NCI-H446 treated with DMSO at 0.1 percent for 48 hours (cell line): ENCODE data around the gene LSM14A.
A peak's percentile ranks its signal among the peaks of the same experiment; 100 is the strongest.
"Not testable (repeated sequence)": the region's sequence is repeated elsewhere in the genome, so short reads cannot be mapped to it uniquely, and the experiment has no call there.

Experiments
- DNase-seq: peaks from one replicate; lab custom pipeline; 2025; lab: John Stamatoyannopoulos, UW

Gene LSM14A

DNA sequence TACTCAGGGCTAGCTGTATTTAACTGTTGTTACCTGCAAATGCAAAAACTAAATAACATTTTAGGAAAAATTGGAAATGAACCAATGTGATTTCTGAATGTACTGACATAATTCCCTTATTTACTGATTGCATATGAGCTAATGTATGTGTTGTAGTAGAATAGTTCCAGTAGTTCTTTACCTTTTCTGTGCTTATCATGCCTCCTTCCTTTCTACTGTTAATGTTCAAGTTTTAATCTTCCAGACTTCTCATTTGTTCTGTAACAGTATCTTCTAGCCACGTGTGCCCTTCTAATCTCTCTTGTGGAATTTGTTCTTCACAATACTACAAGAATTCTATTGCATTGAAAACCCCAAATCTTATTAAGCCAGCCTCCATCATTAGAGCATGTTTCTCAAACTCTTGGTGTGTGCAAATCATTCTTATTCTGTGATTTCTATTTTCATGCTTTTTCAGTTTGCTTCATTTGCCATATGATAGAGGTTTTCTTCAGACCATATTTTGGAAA, 17.7 kb downstream of the LSM14A start:
- no peak for DNase-seq

GRCh38 chr19:34191355-34191962, 19.2 kb downstream of the LSM14A start:
- DNase-seq = no peak

GRCh38 chr19:34193439-34193838, 21.1 kb downstream of the LSM14A start:
- no peak for DNase-seq

GRCh38 chr19:34193876-34194275, 21.6 kb downstream of the LSM14A start:
- DNase-seq = no peak

DNA sequence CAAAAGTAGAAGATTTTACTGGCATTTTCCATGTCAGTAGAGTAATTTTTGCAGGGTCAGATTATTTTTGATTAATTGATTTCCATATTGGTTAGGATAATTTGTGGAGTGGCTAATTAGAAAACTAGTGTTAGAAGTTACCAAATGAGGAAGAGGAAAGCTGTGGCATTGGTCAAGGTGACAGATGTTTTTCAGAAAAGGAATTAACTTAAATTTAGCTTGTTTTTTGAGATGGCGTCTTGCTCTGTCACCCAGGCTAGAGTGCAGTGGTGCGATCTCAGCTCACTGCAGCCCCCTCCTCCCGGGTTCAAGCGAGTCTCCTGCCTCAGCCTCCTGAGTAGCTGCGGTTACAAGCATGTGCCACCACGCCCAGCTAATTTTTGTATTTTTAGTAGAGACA, 28.8 kb downstream of the LSM14A start:
- DNase-seq = no peak

- not testable (repeated sequence) for DNase-seq
These were observed 33.0 kb downstream of the LSM14A start for GRCh38 chr19:34205324-34205723.

GRCh38 chr19:34208291-34208884, 36.1 kb downstream of the LSM14A start:
- DNase-seq = no peak

GRCh38 chr19:34209726-34210125, 37.4 kb downstream of the LSM14A start:
- no peak for DNase-seq

GRCh38 chr19:34213283-34213682, 41.0 kb downstream of the LSM14A start:
- DNase-seq = no peak

GRCh38 chr19:34214040-34214439, 41.7 kb downstream of the LSM14A start:
- no peak for DNase-seq

DNA sequence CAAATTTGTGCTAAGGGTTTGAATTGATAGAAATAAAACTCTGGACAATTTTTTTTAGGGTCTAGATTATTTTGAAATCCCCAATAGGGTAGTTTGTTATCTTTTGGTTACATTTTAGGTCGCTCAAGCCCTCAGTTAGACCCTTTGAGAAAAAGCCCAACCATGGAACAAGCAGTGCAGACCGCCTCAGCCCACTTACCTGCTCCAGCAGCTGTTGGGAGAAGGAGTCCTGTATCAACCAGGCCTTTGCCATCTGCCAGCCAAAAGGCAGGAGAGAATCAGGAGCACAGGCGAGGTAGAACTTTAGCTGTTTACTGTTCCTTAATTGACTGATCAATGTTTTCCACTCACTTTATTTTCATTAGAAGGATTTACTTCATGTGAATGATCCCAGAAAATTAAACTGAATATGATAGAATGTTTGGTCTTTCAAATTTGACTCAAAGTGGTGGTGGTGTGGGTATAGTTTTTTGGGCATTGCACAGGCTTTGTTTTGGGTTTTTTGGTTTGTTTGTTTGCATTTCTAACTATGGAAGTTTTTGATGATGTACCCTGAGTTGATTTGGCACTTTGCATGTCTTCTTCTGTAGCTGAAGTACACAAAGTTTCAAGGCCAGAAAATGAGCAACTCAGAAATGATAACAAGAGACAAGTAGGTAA, 42.8 kb downstream of the LSM14A start:
- DNase-seq = no peak

DNA sequence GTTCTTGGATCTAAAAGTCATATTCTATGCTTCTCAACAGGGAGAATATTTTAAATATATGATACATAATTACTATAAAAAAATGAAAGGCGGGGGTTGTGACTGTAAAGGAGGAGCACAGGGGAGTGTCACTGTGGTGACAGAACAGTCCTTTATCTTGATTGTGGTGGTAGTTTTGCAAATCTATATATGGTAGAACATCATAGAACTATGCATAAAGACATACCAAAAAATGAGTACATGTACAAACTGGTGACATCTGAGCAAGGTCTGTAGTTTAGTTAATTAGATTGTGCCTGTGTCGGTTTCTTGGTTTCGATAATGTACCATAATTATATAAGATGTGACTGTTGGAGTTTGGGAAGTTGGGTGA, 43.3 kb downstream of the LSM14A start:
- no peak for DNase-seq

GRCh38 chr19:34216745-34217219, 44.5 kb downstream of the LSM14A start:
- not testable (repeated sequence) for DNase-seq

GRCh38 chr19:34217952-34218817, 45.9 kb downstream of the LSM14A start:
- DNase-seq = no peak

GRCh38 chr19:34218818-34219164, 46.5 kb downstream of the LSM14A start:
- no peak for DNase-seq

GRCh38 chr19:34220472-34221063, 48.3 kb downstream of the LSM14A start:
- peak; percentile 25 for DNase-seq

DNA sequence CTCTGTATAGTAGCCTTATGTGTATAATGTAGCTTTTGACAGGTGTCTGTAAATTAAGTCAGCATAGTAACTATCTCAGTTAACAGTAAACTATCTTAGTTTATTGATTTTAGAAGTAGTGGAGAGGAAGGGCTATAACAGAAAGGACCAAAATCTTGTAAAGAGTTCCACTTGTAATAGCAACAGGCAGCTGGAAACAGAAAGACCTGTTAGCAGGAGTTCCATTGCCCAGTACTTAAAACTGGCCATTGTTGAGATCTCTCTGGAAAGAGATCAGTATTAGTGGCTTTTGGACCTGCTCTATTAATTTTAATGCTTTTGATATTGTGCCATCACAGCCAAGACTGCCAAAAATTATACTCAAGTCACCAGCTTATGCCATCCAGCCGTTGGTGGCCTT, 50.1 kb downstream of the LSM14A start:
- no peak for DNase-seq

DNA sequence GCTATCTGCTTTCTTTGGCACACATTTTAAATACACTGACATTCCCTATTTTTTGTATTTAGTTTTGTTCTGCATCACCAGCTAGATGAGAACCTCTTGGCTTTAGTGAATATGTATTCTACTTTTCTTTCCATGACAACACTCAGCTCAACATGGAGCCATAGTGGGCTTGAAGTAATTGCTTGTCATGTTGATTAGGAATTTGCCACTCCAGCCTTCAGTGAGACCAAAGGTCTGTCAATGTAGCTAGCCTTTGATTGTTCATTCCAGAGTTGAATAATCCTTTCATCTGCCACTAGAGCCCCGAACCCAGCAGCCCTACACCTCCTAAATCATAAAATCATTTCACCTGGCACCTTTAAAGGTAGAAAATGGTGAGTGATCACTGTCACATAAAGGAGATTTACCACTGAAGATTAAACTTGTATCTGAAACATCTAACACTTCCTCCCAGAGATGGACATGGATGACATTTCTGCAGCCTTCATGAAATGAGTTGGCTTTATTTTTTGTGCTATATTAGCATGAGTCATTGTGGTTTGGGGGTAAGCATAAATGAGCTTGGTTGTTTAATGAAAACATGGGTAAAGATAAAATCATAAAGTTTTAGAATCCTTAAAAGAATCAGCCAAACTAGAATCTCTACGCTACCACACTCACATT, 52.8 kb downstream of the LSM14A start:
- no peak for DNase-seq

DNA sequence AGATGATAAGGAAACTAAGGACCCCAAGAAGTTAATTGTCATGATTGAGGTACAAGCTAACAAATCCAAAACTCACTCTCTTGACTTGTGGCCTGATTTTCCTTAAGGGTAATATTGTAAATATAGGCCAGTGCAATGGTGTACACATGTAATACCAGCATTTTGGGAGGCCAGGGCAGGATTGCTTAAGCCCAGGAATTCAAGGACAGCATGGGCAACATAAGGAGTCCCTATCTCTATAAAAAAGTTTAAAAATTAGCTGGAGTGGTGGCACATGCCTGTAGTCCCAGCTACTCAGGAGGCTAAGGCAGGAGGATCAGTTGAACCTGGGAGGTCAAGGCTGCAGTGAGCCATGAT, 53.3 kb downstream of the LSM14A start:
- no peak for DNase-seq

DNA sequence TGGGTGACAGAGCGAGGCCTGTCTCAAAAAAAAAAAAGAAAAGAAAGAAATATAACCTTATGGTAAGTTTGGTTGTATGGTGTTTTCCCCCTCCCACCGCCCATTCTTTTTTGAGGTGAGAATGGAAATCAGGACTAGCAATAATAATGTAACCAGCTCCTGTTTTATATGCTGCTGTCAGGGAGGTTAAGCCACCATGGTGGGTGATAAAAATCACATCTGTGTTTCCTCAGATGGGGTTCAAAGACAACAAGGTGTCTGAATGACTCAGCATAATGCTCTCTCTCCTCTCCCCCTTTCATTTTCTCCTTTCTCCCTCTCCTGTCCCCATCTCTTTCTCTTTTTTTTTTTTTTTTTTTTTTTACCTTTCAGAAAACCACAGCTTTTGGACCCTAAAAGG, 53.7 kb downstream of the LSM14A start:
- no peak for DNase-seq

GRCh38 chr19:34228347-34228746, 56.0 kb downstream of the LSM14A start:
- DNase-seq = no peak

GRCh38 chr19:34228762-34229161, 56.5 kb downstream of the LSM14A start:
- DNase-seq = no peak
